ENCODE results near the gene MPND. TPM values are rescaled to one million over a fixed set of nuclear protein-coding genes. Genes with fewer than 3 reads are reported as not detected.

MPND gene
- polyA plus RNA-seq, 1 experiment, result 5.3 TPM

DNA sequence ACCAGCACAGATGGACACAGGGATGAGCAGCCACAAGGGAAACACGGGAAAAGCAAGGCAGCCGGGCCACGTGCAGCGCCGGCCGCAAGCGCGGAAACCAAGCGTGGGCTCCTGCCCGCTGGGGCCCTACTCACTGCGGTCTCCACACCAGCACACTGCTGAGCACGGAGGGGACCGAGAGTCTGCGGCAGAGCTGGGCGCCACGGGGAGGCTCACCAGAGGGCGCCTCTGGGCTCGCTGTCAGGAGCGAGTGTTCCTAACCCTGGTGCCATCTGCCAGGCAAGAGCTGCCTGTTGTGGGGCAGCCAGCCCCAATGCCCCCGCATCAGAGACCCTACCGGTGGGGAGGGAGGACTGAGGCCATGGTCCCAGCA, 26.5 kb downstream of the MPND start:
- H3K27me3 ChIP-seq (ENCODE audit: control insufficient read depth, insufficient read depth, low read length), result no peaks in the 10 kb centered on the region
- ChIA-PET POLR2A (interaction anchor here (0.5 kb wide), 2 partner anchors 11 to 24 kb away, joined by 3 to 20 read pairs; no protein-coding TSS in a partner anchor), CTCF (interaction anchor here (1.1 to 2.2 kb wide), 5 partner anchors 17 to 32 kb away, joined by 4 to 8 read pairs (median 5); partner anchors contain the start of gene SH3GL1)
- TF ChIP-seq, protein P1, sequence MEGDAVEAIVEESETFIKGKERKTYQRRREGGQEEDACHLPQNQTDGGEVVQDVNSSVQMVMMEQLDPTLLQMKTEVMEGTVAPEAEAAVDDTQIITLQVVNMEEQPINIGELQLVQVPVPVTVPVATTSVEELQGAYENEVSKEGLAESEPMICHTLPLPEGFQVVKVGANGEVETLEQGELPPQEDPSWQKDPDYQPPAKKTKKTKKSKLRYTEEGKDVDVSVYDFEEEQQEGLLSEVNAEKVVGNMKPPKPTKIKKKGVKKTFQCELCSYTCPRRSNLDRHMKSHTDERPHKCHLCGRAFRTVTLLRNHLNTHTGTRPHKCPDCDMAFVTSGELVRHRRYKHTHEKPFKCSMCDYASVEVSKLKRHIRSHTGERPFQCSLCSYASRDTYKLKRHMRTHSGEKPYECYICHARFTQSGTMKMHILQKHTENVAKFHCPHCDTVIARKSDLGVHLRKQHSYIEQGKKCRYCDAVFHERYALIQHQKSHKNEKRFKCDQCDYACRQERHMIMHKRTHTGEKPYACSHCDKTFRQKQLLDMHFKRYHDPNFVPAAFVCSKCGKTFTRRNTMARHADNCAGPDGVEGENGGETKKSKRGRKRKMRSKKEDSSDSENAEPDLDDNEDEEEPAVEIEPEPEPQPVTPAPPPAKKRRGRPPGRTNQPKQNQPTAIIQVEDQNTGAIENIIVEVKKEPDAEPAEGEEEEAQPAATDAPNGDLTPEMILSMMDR (IDR thresholded peaks at IDR 0.05; ENCODE audit: insufficient read depth, low read depth, low read length), result peak; percentile 52
- H3K36me3 ChIP-seq (ENCODE audit: control insufficient read depth, insufficient read depth, low read length), result peaks cover 18% of the 10 kb centered on the region
- DNase-seq (ENCODE audit: low read depth), result no peak
- H3K4me3 ChIP-seq (ENCODE audit: low read depth, low read length), result no peak overlapping the region

- TF ChIP-seq, protein P1 (IDR thresholded peaks at IDR 0.05; ENCODE audit: insufficient read depth, low read depth, low read length), result no peak
- H3K4me3 ChIP-seq (ENCODE audit: low read depth, low read length), result no peak overlapping the region
- no peaks in the 10 kb centered on the region for H3K27me3 ChIP-seq (ENCODE audit: control insufficient read depth, insufficient read depth, low read length)
- no peak for DNase-seq (ENCODE audit: low read depth)
- peaks cover 13% of the 10 kb centered on the region for H3K36me3 ChIP-seq (ENCODE audit: control insufficient read depth, insufficient read depth, low read length)
- ChIA-PET CTCF (interaction anchor here (1.1 to 2.2 kb wide), 5 partner anchors 18 to 31 kb away, joined by 4 to 8 read pairs (median 5); partner anchors contain the start of gene SH3GL1), POLR2A (no interaction called here)
These were observed 27.2 kb downstream of the MPND start for GRCh38 chr19:4370418-4371041.

GRCh38 chr19:4371247-4372164, 28.1 kb downstream of the MPND start:
- CTCF ChIA-PET, result interaction anchor here (0.8 to 2.2 kb wide), 4 partner anchors 19 to 35 kb away, joined by 3 to 8 read pairs (median 4); partner anchors contain the start of gene SH3GL1
- Histone ChIP-seq H3K4me3 (ENCODE audit: low read depth, low read length) (no peak overlapping the region), H3K36me3 (ENCODE audit: control insufficient read depth, insufficient read depth, low read length) (peaks cover 4% of the 10 kb centered on the region), H3K27me3 (ENCODE audit: control insufficient read depth, insufficient read depth, low read length) (no peaks in the 10 kb centered on the region)
- POLR2A ChIA-PET, result no interaction called here
- DNase-seq (ENCODE audit: low read depth), result no peak
- TF ChIP-seq, protein P1 (IDR thresholded peaks at IDR 0.05; ENCODE audit: insufficient read depth, low read depth, low read length), result no peak

DNA sequence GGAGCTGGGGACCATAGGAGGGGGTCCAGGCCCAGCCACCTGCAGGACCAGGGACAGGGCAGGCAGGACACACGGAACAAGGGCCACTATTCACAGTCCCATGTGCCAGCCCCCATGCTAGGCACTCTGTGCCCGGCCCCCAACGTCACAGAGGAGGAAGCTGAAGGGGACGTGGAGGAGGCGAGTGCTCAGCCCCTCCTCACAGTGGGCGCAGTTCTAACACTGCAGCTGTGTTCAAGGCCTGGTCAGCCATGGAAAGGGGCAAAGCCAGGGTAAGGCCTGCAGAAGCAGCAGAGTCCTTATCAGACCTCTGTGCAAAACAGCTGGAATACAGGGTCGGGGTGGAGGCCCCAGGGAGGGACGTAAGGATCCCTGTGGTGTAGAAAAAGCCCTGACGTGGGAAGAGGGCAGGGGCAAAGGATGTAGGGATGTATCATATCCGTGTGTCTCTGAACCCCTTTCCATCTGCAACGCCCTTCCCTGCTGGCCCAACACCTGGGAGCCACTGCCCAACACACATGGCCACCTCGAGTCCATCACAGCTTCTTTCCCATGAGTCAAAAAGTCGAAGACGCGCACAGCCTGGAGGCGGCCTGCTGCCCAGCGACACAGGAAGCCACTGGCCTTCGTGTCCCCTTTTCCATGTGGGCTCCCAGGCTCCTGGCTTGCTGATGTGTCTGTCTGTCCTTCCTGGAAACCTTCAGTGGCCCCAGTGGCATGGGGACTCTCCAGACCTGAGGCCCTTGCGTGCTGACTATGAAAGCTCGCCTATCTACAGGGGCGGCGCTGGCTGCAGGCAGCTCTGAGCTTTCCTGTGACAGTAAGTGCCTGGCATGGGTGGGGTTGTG, 29.0 kb downstream of the MPND start:
- Histone ChIP-seq H3K4me3 (ENCODE audit: low read depth, low read length) (no peak overlapping the region), H3K27me3 (ENCODE audit: control insufficient read depth, insufficient read depth, low read length) (no peaks in the 10 kb centered on the region), H3K36me3 (ENCODE audit: control insufficient read depth, insufficient read depth, low read length) (peaks cover 2% of the 10 kb centered on the region)
- DNase-seq (ENCODE audit: low read depth), result no peak
- CTCF ChIA-PET, result interaction anchor here (0.8 to 1.6 kb wide), 4 partner anchors 10 to 34 kb away, joined by 3 read pairs; partner anchors contain the start of gene SH3GL1
- POLR2A ChIA-PET, result no interaction called here
- TF ChIP-seq, protein P1 (IDR thresholded peaks at IDR 0.05; ENCODE audit: insufficient read depth, low read depth, low read length), result no peak
